Neural cell (in vitro differentiated cells): Measurements from ENCODE around the gene FAM227B. TPM values are rescaled to one million over a fixed set of nuclear protein-coding genes. Genes with fewer than 3 reads are reported as not detected.
"Not testable (repeated sequence)": the region's sequence is repeated elsewhere in the genome, so short reads cannot be mapped to it uniquely, and the experiment has no call there.

ENCODE experiments used
- H2AFZ ChIP-seq: fragments of 200-600, 300-800 bp; sonication (generic), shearing (Covaris generic); 2 replicates; pipeline ENCODE4 v1.6.0; 2014; ENCODE audit warnings: low read depth, mild to moderate bottlenecking, antibody characterized with exemption, low read length, moderate library complexity
- H3F3A ChIP-seq: fragments of 200-600 bp; shearing (Covaris generic); 2 replicates; pipeline ENCODE4 v1.6.1; 2016; ENCODE audit warnings: mild to moderate bottlenecking, moderate library complexity, mixed read lengths, antibody characterized with exemption, low read length; ENCODE audit not compliant: insufficient read depth, poor library complexity, severe bottlenecking
- H3K27ac ChIP-seq: fragments of 200-600, 300-800 bp; sonication (generic), shearing (Covaris generic); 2 replicates; pipeline ENCODE4 v1.5.1; 2014; ENCODE audit warnings: mild to moderate bottlenecking, low read length, moderate library complexity
- H3K27me3 ChIP-seq: fragments of 300-800, 200-600 bp; sonication (generic), shearing (Covaris generic); 2 replicates; pipeline ENCODE4 v1.6.0; 2014; ENCODE audit warnings: mild to moderate bottlenecking, low read depth, low read length, moderate library complexity; ENCODE audit not compliant: insufficient read depth
- H3K36me3 ChIP-seq: fragments of 300-800, 200-600 bp; sonication (generic), shearing (Covaris generic); 2 replicates; pipeline ENCODE4 v1.5.1; 2014; ENCODE audit warnings: mild to moderate bottlenecking, antibody characterized with exemption, low read length, moderate library complexity; ENCODE audit not compliant: insufficient read depth
- H3K4me2 ChIP-seq: fragments of 300-800, 200-600 bp; sonication (generic), shearing (Covaris generic); 2 replicates; pipeline ENCODE4 v1.6.0; 2014; ENCODE audit warnings: mild to moderate bottlenecking, low read length
- H3K4me3 ChIP-seq: fragments of 300-800, 200-600 bp; sonication (generic), shearing (Covaris generic); 2 replicates; pipeline ENCODE4 v1.5.1; 2014; ENCODE audit warnings: mild to moderate bottlenecking, low read length, moderate library complexity
- H3K79me2 ChIP-seq: fragments of 200-600 bp; shearing (Covaris generic); replicated peaks from 2 replicates; pipeline ENCODE4 v1.6.0; 2014; ENCODE audit warnings: mild to moderate bottlenecking, low read length, moderate library complexity; ENCODE audit not compliant: insufficient read depth
- H3K9ac ChIP-seq: fragments of 300-800, 200-600 bp; sonication (generic), shearing (Covaris generic); 2 replicates; pipeline ENCODE4 v1.6.1; 2016; ENCODE audit warnings: mild to moderate bottlenecking, low read length, mixed read lengths
- H3K9me2 ChIP-seq: fragments of 200-600 bp; shearing (Covaris generic); 2 replicates; pipeline ENCODE4 v1.6.1; 2016; ENCODE audit warnings: mild to moderate bottlenecking, low read length, mixed read lengths; ENCODE audit not compliant: insufficient read depth
- H3K9me3 ChIP-seq: fragments of 200-600, 300-800 bp; sonication (generic), shearing (Covaris generic); 2 replicates; pipeline ENCODE4 v1.6.1; 2016; ENCODE audit warnings: mild to moderate bottlenecking, mixed run types, low read length, moderate library complexity, mixed read lengths
- H4K20me1 ChIP-seq: fragments of 200-600 bp; shearing (Covaris generic); 2 replicates; pipeline ENCODE4 v1.6.1; 2016; ENCODE audit warnings: mild to moderate bottlenecking, mixed run types; ENCODE audit not compliant: insufficient read depth
- MXI1 ChIP-seq: fragments of 450-650 bp; conservative IDR thresholded peaks from 2 replicates; pipeline ENCODE4 v1.6.1; 2014; ENCODE audit warnings: antibody characterized with exemption, mild to moderate bottlenecking; ENCODE audit not compliant: poor library complexity, severe bottlenecking
- POLR2AphosphoS5 ChIP-seq: IDR thresholded peaks from 2 replicates; pipeline ENCODE4 v1.6.1; 2012
- RAD21 ChIP-seq: fragments of 450-650 bp; conservative IDR thresholded peaks from 2 replicates; pipeline ENCODE4 v1.6.1; 2014; ENCODE audit warnings: antibody characterized with exemption, mild to moderate bottlenecking, moderate library complexity
- REST ChIP-seq: IDR thresholded peaks from 2 replicates; pipeline ENCODE4 v1.6.1; 2012; ENCODE audit warnings: borderline replicate concordance
- SMC3 ChIP-seq: fragments of 450-650 bp; conservative IDR thresholded peaks from 2 replicates; pipeline ENCODE4 v1.6.1; 2014; ENCODE audit warnings: antibody characterized with exemption, mild to moderate bottlenecking, moderate library complexity; ENCODE audit not compliant: poor library complexity
- TAF1 ChIP-seq: IDR thresholded peaks from 2 replicates; pipeline ENCODE4 v1.6.1; 2012; ENCODE audit warnings: low read depth
- polyA plus RNA-seq: library from polyadenylated mRNA; depleted of rRNA; stranded (reverse); fragments of >200 nt; gene quantifications from 2 replicates; pipeline ENCODE4 v1.2.3, GENCODE V29; 2014

The FAM227B gene
- polyA plus RNA-seq, 1 donor from 2014 or later: 0.88 TPM

- TF ChIP-seq REST: no peak
Observed at GRCh38 chr15:49558929-49559328, 61.7 kb downstream of the FAM227B start (continued).

GRCh38 chr15:49556437-49556836 is 64.2 kb downstream of the FAM227B start:
- H4K20me1 ChIP-seq: no peaks in the 10 kb centered on the region
- no peak overlapping the region for H3K27ac ChIP-seq
- H3K4me2 ChIP-seq: no peak overlapping the region
- H3K9ac ChIP-seq: no peak overlapping the region
- no peaks in the 10 kb centered on the region for H3K9me3 ChIP-seq
- no peaks in the 10 kb centered on the region for H3K79me2 ChIP-seq
- no peak overlapping the region for H3K4me3 ChIP-seq
- H3F3A ChIP-seq: no peaks in the 10 kb centered on the region
- TF ChIP-seq MXI1: no peak
- no peak for TF ChIP-seq SMC3
- TF ChIP-seq TAF1: no peak
- TF ChIP-seq RAD21: no peak
- no peaks in the 10 kb centered on the region for H3K27me3 ChIP-seq
- no peaks in the 10 kb centered on the region for H3K36me3 ChIP-seq
- no peak overlapping the region for H2AFZ ChIP-seq
- no peaks in the 10 kb centered on the region for H3K9me2 ChIP-seq

GRCh38 chr15:49550342-49550741 is 70.3 kb downstream of the FAM227B start:
- not testable (repeated sequence) for H4K20me1 ChIP-seq, H3K4me3 ChIP-seq, H3K79me2 ChIP-seq, H3F3A ChIP-seq, H3K36me3 ChIP-seq, H3K4me2 ChIP-seq, H3K27me3 ChIP-seq, H3K9me2 ChIP-seq, H2AFZ ChIP-seq, H3K9me3 ChIP-seq, H3K9ac ChIP-seq, H3K27ac ChIP-seq

GRCh38 chr15:49538520-49538919 is 82.1 kb downstream of the FAM227B start:
- no peaks in the 10 kb centered on the region for H3K9me3 ChIP-seq
- no peak overlapping the region for H2AFZ ChIP-seq
- no peak overlapping the region for H3K4me2 ChIP-seq
- no peak for TF ChIP-seq POLR2AphosphoS5
- H3K79me2 ChIP-seq: no peaks in the 10 kb centered on the region
- no peaks in the 10 kb centered on the region for H3F3A ChIP-seq
- no peaks in the 10 kb centered on the region for H3K9me2 ChIP-seq
- H3K27me3 ChIP-seq: no peaks in the 10 kb centered on the region
- no peak overlapping the region for H3K4me3 ChIP-seq
- H3K9ac ChIP-seq: no peak overlapping the region
- no peaks in the 10 kb centered on the region for H4K20me1 ChIP-seq
- no peaks in the 10 kb centered on the region for H3K36me3 ChIP-seq
- no peak overlapping the region for H3K27ac ChIP-seq

DNA sequence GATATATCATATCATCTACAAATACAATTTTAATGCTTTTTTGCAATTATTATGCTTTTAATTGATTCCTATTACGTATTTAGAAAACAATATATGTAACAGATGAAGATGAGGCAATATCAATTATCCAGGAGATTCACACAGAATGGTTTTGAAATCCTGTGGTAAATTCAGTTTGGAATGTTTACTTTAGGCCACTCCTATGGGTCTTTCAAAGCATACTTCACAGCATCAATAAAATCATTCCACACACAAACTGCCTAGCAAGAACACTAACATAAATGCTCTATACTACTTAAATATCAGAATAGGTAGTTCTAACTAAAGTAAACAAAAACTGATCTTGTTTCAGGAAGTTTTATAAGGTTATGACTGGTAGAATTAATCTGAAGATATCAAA is 90.5 kb downstream of the FAM227B start:
- H4K20me1 ChIP-seq: no peaks in the 10 kb centered on the region
- H3K79me2 ChIP-seq: no peaks in the 10 kb centered on the region
- no peak overlapping the region for H2AFZ ChIP-seq
- H3F3A ChIP-seq: no peaks in the 10 kb centered on the region
- H3K9ac ChIP-seq: no peak overlapping the region
- H3K9me3 ChIP-seq: no peaks in the 10 kb centered on the region
- H3K4me2 ChIP-seq: no peak overlapping the region
- TF ChIP-seq REST (no peak), TAF1 (no peak), MXI1 (no peak), RAD21 (no peak), SMC3 (no peak)
- no peaks in the 10 kb centered on the region for H3K9me2 ChIP-seq
- H3K36me3 ChIP-seq: no peaks in the 10 kb centered on the region
- no peaks in the 10 kb centered on the region for H3K27me3 ChIP-seq
- no peak overlapping the region for H3K4me3 ChIP-seq
- no peak overlapping the region for H3K27ac ChIP-seq
